Measurements from ENCODE around the gene HSF4. TPM values are rescaled to one million over a fixed set of nuclear protein-coding genes. Genes with fewer than 3 reads are reported as not detected.

HSF4 gene
- total RNA-seq, 1 experiment from 2014 or later, result 39.4 TPM

DNA sequence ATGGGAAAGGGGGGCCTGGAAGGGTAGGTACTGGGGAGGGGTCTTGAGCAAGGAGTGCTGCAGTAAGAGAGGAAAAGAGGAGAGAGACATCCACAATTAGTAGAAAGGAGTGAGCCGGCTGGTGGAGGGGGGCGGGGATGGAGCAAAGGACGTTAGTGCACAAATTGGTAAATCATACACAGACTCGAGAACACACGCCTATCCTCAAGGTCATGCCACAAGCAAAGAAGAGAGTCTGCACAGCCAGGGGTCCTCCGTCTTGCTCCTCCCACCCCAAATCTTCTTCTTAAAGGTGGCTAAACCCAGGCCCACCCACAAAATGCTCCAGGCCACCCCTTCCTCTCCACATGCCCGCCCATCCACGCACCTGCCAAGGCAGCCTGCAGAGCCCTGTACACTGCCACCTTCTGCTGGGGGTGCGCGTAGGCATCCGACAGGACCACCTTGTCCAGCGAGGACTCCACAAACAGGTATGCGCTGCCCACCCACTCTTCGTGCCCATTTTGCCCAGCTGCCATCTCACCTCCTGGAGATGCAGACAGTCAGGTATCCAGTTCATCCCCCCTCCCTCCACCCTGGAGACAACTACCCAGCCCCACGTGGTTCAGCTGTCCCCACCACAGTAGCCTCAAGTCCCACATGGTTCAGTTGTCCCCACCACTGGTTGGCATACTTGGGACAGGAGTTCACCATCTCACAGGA lies 8.3 kb upstream of the HSF4 start:
- Mint-ChIP-seq H3K9me3 (ENCODE audit: unreplicated experiment) (no peaks in the 10 kb centered on the region), H3K27ac (ENCODE audit: unreplicated experiment) (no peak overlapping the region), H3K4me3 (ENCODE audit: unreplicated experiment) (no peak overlapping the region), H3K4me1 (ENCODE audit: low read depth, unreplicated experiment) (peaks cover 6% of the 10 kb centered on the region), H3K36me3 (ENCODE audit: insufficient read depth, unreplicated experiment) (peaks cover 14% of the 10 kb centered on the region), H3K27me3 (ENCODE audit: insufficient read depth, unreplicated experiment) (no peaks in the 10 kb centered on the region)
- H3K4me1 ChIP-seq, result peaks cover 4% of the 10 kb centered on the region
- peak in 1 of 2 experiments; percentile 35 for DNase-seq
- CTCF ChIA-PET, result interaction anchor here (0.6 to 1.9 kb wide), 7 partner anchors 15 to 196 kb away, joined by 3 to 57 read pairs (median 8); partner anchors contain the start of genes CES3, FHOD1 and PHAF1
- H3K27me3 ChIP-seq (replicated peaks; ENCODE audit: control insufficient read depth, insufficient read depth, low read length), result no peaks in the 10 kb centered on the region
- TF ChIP-seq, protein P1, sequence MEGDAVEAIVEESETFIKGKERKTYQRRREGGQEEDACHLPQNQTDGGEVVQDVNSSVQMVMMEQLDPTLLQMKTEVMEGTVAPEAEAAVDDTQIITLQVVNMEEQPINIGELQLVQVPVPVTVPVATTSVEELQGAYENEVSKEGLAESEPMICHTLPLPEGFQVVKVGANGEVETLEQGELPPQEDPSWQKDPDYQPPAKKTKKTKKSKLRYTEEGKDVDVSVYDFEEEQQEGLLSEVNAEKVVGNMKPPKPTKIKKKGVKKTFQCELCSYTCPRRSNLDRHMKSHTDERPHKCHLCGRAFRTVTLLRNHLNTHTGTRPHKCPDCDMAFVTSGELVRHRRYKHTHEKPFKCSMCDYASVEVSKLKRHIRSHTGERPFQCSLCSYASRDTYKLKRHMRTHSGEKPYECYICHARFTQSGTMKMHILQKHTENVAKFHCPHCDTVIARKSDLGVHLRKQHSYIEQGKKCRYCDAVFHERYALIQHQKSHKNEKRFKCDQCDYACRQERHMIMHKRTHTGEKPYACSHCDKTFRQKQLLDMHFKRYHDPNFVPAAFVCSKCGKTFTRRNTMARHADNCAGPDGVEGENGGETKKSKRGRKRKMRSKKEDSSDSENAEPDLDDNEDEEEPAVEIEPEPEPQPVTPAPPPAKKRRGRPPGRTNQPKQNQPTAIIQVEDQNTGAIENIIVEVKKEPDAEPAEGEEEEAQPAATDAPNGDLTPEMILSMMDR (IDR thresholded peaks at IDR 0.05; ENCODE audit: insufficient read depth in 1 of 2, low read depth in 1 of 2, low read length in 1 of 2, severe bottlenecking in 1 of 2, unreplicated experiment in 1 of 2), result no peak
- intact Hi-C loops (cut with micrococcal nuclease; ENCODE audit: unreplicated experiment), result no loop called here
- H3K4me3 ChIP-seq (ENCODE audit: low read depth, low read length), result no peak overlapping the region
- no peaks in the 10 kb centered on the region for H3K36me3 ChIP-seq (ENCODE audit: control insufficient read depth, insufficient read depth, low read length)
- POLR2A ChIA-PET, result no interaction called here
- BruUV-seq (replicated peaks), result no TSS peak
- H3K9me3 ChIP-seq, result no peaks in the 10 kb centered on the region

DNA sequence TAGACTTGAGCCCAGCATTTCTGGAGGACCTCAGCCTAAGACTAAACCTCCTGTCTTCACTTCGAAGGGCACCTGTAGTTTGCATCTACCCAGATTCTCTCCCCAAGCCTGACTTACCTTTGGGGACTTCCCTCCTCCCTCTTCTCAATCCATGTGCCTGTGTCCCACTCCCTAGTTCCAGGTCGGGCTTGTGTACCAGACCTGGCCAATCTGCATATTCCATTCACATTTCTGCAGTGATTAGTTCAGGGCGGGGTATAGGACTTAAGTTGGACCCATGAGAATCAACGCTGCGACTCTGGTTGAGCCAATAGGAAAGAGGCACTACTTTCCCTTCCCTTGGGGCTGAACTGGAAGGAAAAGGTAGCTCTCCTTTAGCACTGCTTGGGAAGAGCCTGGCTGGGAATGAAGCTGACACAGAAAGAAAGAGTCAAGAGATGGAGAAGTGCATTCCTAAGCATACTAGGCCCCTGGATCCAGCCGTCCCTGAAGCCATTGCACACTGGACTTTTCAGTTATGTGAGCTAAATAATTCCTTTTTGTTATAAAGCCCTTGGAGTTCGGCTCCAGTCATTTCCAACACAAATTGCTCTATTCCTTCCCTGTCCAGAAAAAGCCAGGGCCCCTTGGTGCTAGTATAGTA lies 7.3 kb upstream of the HSF4 start:
- Mint-ChIP-seq H3K27me3 (ENCODE audit: insufficient read depth, unreplicated experiment) (no peaks in the 10 kb centered on the region), H3K36me3 (ENCODE audit: insufficient read depth, unreplicated experiment) (peaks cover 13% of the 10 kb centered on the region), H3K9me3 (ENCODE audit: unreplicated experiment) (no peaks in the 10 kb centered on the region), H3K4me3 (ENCODE audit: unreplicated experiment) (no peak overlapping the region), H3K27ac (ENCODE audit: unreplicated experiment) (no peak overlapping the region), H3K4me1 (ENCODE audit: low read depth, unreplicated experiment) (peaks cover 6% of the 10 kb centered on the region)
- intact Hi-C loops (cut with micrococcal nuclease; ENCODE audit: unreplicated experiment), result no loop called here
- ChIA-PET POLR2A (no interaction called here), CTCF (interaction anchor here (1.0 to 1.9 kb wide), 2 partner anchors 13 to 139 kb away, joined by 3 to 11 read pairs; partner anchors contain the start of gene NOL3)
- Histone ChIP-seq H3K36me3 (ENCODE audit: control insufficient read depth, insufficient read depth, low read length) (no peaks in the 10 kb centered on the region), H3K27me3 (replicated peaks; ENCODE audit: control insufficient read depth, insufficient read depth, low read length) (no peaks in the 10 kb centered on the region), H3K9me3 (no peaks in the 10 kb centered on the region), H3K4me1 (peaks cover 4% of the 10 kb centered on the region; the same call in 1 of the 2 replicates), H3K4me3 (ENCODE audit: low read depth, low read length) (no peak overlapping the region)
- TF ChIP-seq, protein P1 (IDR thresholded peaks at IDR 0.05; ENCODE audit: insufficient read depth in 1 of 2, low read depth in 1 of 2, low read length in 1 of 2, severe bottlenecking in 1 of 2, unreplicated experiment in 1 of 2), result no peak
- no peak for DNase-seq
- no TSS peak for BruUV-seq (replicated peaks)

DNA sequence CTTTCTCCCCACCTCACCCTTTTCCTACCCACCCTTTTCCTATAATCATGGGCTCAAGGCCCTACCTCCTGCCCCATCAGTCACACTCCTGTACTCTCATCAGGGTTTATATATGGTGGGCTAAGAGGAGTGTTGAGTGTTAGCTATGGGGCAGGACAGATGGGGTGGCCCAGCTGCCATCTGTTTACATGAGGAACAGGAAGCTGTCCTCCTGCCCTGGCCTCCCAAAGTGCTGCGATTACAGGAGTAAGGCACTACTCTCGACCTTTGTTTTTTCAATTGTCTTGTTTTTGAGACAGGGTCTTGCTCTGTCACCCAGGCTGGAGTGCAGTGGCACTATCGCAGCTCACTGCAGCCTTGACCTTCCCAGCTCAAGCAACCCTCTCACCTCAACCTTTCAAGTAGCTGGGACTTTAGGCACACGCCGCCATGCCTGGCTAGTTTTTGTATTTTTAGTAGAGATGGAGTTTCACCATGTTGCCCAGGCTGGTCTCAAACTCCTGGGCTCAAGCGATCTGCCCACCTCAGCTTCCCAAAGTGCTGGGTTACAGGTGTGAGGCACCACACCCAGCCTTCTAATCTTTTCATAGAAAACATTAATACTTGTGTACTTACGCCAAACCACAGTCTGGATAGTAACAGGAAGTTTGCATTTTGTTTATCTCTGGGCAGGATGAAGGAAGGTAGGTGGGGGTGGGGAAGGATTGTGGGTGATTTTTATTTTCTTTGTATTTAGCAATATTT lies 6.5 kb upstream of the HSF4 start:
- H3K36me3 ChIP-seq (ENCODE audit: control insufficient read depth, insufficient read depth, low read length), result no peaks in the 10 kb centered on the region
- no peak for DNase-seq
- H3K4me1 ChIP-seq, result peaks cover 4% of the 10 kb centered on the region; the same call in 1 of the 2 replicates
- no peak overlapping the region for H3K4me3 ChIP-seq (ENCODE audit: low read depth, low read length)
- ChIA-PET POLR2A (interaction anchor here (0.6 to 0.7 kb wide), 2 partner anchors 117 to 146 kb away, joined by 3 to 5 read pairs; no protein-coding TSS in a partner anchor), CTCF (interaction anchor here (1.0 to 3.6 kb wide), 3 partner anchors 12 to 140 kb away, joined by 3 to 43 read pairs (median 11); partner anchors contain the start of gene NOL3)
- intact Hi-C loops (cut with micrococcal nuclease; ENCODE audit: unreplicated experiment), result loop anchor here (2.0 kb wide), 1 partner anchor 211 kb away; no protein-coding TSS in a partner anchor
- Mint-ChIP-seq H3K27me3 (ENCODE audit: insufficient read depth, unreplicated experiment) (no peaks in the 10 kb centered on the region), H3K9me3 (ENCODE audit: unreplicated experiment) (no peaks in the 10 kb centered on the region), H3K27ac (ENCODE audit: unreplicated experiment) (peak overlapping the region; percentile 31), H3K4me1 (ENCODE audit: low read depth, unreplicated experiment) (peaks cover 6% of the 10 kb centered on the region), H3K4me3 (ENCODE audit: unreplicated experiment) (peak overlapping the region; percentile 86), H3K36me3 (ENCODE audit: insufficient read depth, unreplicated experiment) (peaks cover 13% of the 10 kb centered on the region)
- H3K9me3 ChIP-seq, result no peaks in the 10 kb centered on the region
- H3K27me3 ChIP-seq (replicated peaks; ENCODE audit: control insufficient read depth, insufficient read depth, low read length), result no peaks in the 10 kb centered on the region
- BruUV-seq (replicated peaks), result no TSS peak
- TF ChIP-seq, protein P1 (IDR thresholded peaks at IDR 0.05; ENCODE audit: insufficient read depth in 1 of 2, low read depth in 1 of 2, low read length in 1 of 2, severe bottlenecking in 1 of 2, unreplicated experiment in 1 of 2), result no peak
